HCT116 (cell line): ENCODE data around the gene ERMN. TPM values are rescaled to one million over a fixed set of nuclear protein-coding genes. Genes with fewer than 3 reads are reported as not detected.

ENCODE experiments used
- EZH2 ChIP-seq: fragments of 200-600 bp; sonication (generic); IDR thresholded peaks from 2 replicates; pipeline ENCODE4 v1.6.1; 2017; ENCODE audit warnings: antibody characterized with exemption, mixed run types
- total RNA-seq: library from RNA; stranded (reverse); gene quantifications from one replicate; pipeline ENCODE4 v1.2.1, GENCODE V29; 2021; ENCODE audit not compliant: unreplicated experiment
- TF ChIP-seq, protein P1 (sequence below): IDR thresholded peaks from 2 replicates; pipeline ENCODE4 v1.6.1; 2012; ENCODE audit warnings: low read depth

The ERMN gene
- total RNA-seq, 1 experiment from 2014 or later: not detected

DNA sequence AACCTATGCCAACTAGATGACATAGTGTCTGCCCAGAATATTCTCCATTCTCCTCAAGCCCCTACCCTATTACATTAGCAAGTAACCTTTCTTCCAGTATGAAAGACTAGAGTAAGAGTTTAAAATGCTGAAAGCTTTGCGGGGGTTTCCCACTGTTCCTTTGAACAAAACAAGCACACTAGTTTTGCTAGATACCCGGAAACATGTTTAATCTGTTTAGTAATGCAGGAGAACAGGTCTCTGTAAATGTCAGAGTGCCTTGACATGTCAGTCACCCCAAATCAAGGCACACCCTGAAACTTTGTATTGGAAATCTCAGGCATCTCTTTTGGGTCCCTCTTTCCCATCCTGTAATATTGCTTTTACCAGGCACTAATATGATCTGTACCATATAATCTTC lies 56.6 kb downstream of the ERMN start (continued):
- TF ChIP-seq EZH2: no peak
- TF ChIP-seq, protein P1, sequence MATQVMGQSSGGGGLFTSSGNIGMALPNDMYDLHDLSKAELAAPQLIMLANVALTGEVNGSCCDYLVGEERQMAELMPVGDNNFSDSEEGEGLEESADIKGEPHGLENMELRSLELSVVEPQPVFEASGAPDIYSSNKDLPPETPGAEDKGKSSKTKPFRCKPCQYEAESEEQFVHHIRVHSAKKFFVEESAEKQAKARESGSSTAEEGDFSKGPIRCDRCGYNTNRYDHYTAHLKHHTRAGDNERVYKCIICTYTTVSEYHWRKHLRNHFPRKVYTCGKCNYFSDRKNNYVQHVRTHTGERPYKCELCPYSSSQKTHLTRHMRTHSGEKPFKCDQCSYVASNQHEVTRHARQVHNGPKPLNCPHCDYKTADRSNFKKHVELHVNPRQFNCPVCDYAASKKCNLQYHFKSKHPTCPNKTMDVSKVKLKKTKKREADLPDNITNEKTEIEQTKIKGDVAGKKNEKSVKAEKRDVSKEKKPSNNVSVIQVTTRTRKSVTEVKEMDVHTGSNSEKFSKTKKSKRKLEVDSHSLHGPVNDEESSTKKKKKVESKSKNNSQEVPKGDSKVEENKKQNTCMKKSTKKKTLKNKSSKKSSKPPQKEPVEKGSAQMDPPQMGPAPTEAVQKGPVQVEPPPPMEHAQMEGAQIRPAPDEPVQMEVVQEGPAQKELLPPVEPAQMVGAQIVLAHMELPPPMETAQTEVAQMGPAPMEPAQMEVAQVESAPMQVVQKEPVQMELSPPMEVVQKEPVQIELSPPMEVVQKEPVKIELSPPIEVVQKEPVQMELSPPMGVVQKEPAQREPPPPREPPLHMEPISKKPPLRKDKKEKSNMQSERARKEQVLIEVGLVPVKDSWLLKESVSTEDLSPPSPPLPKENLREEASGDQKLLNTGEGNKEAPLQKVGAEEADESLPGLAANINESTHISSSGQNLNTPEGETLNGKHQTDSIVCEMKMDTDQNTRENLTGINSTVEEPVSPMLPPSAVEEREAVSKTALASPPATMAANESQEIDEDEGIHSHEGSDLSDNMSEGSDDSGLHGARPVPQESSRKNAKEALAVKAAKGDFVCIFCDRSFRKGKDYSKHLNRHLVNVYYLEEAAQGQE: no peak
- TF ChIP-seq, all 23 proteins: peak for 0

Other genes starting within 250 kb of the ERMN start
- 3.9 TPM for gene GALNT5, start 68.1 kb downstream of the ERMN start, total RNA-seq
- 0.64 TPM for gene CYTIP, start 118.3 kb upstream of the ERMN start, total RNA-seq